Loucy (cell line): ENCODE data around the gene RNF19B.

Source experiments
- H2AFZ ChIP-seq: fragments of 200-600 bp; sonication (generic); 2 replicates; pipeline ENCODE4 v1.6.0; 2016; ENCODE audit warnings: antibody characterized with exemption, mild to moderate bottlenecking, low read length, moderate library complexity
- H3F3A ChIP-seq: fragments of 200-600 bp; 2 replicates; pipeline ENCODE4 v1.6.0; 2016; ENCODE audit warnings: antibody characterized with exemption, low read depth, mild to moderate bottlenecking
- H3K27me3 ChIP-seq: fragments of 200-600 bp; sonication (generic); 2 replicates; pipeline ENCODE4 v1.6.1; 2014; ENCODE audit warnings: low read length, mild to moderate bottlenecking; ENCODE audit not compliant: insufficient read depth, poor library complexity, severe bottlenecking
- H3K36me3 ChIP-seq: fragments of 200-600 bp; sonication (generic); 2 replicates; pipeline ENCODE4 v1.6.1; 2016; ENCODE audit warnings: low read length; ENCODE audit not compliant: insufficient read depth
- H3K4me1 ChIP-seq: fragments of 200-600 bp; sonication (generic); 2 replicates; pipeline ENCODE4 v1.5.1; 2014; ENCODE audit warnings: low read length, mild to moderate bottlenecking; ENCODE audit not compliant: insufficient read depth, poor library complexity, severe bottlenecking
- H3K4me2 ChIP-seq: fragments of 200-600 bp; sonication (generic); 2 replicates; pipeline ENCODE4 v1.6.0; 2014; ENCODE audit warnings: antibody characterized with exemption, low read length, low read depth, mild to moderate bottlenecking; ENCODE audit not compliant: poor library complexity, severe bottlenecking
- H3K4me3 ChIP-seq: fragments of 200-600 bp; sonication (generic); 2 replicates; pipeline ENCODE4 v1.5.1; 2014; ENCODE audit warnings: low read length, mild to moderate bottlenecking, mixed read lengths; ENCODE audit not compliant: poor library complexity, severe bottlenecking
- H3K79me2 ChIP-seq: fragments of 200-600 bp; sonication (generic); 2 replicates; pipeline ENCODE4 v1.6.1; 2014; ENCODE audit warnings: low read length; ENCODE audit not compliant: insufficient read depth
- H3K9ac ChIP-seq: fragments of 200-600 bp; sonication (generic); 2 replicates; pipeline ENCODE4 v1.6.0; 2014; ENCODE audit warnings: mild to moderate bottlenecking, low read depth, low read length, moderate library complexity; ENCODE audit not compliant: poor library complexity, severe bottlenecking
- H3K9me2 ChIP-seq: fragments of 200-600 bp; sonication (generic); replicated peaks from 2 replicates; pipeline ENCODE4 v1.6.1; 2016; ENCODE audit warnings: low read depth, low read length, mixed read lengths
- H3K9me3 ChIP-seq: fragments of 200-600 bp; sonication (generic); 2 replicates; pipeline ENCODE4 v1.6.1; 2014; ENCODE audit warnings: mild to moderate bottlenecking, antibody characterized with exemption, low read length, low read depth; ENCODE audit not compliant: insufficient read depth
- H4K20me1 ChIP-seq: fragments of 200-600 bp; sonication (generic); 2 replicates; pipeline ENCODE4 v1.6.0; 2014; ENCODE audit warnings: antibody characterized with exemption, low read length, mild to moderate bottlenecking; ENCODE audit not compliant: insufficient read depth, poor library complexity, severe bottlenecking
- CTCF ChIP-seq: fragments of 200-600 bp; sonication (generic); conservative IDR thresholded peaks from 2 replicates; pipeline ENCODE4 v1.5.1; 2014; ENCODE audit warnings: mild to moderate bottlenecking, antibody characterized with exemption, low read length
- EZH2phosphoT487 ChIP-seq: fragments of 200-600 bp; IDR thresholded peaks from 2 replicates; pipeline ENCODE4 v1.6.1; 2018; ENCODE audit warnings: antibody characterized with exemption, mild to moderate bottlenecking, moderate library complexity, borderline replicate concordance

The RNF19B gene

GRCh38 chr1:32954168-32954567 lies 10.4 kb downstream of the RNF19B start:
- Histone ChIP-seq H3K4me2 (no peak overlapping the region), H3K27me3 (no peaks in the 10 kb centered on the region), H4K20me1 (no peaks in the 10 kb centered on the region), H3K9me2 (no peaks in the 10 kb centered on the region), H3K9ac (no peak overlapping the region), H2AFZ (no peak overlapping the region), H3K9me3 (no peaks in the 10 kb centered on the region), H3F3A (no peaks in the 10 kb centered on the region; the same call in 1 of the 2 replicates), H3K79me2 (peaks cover 45% of the 10 kb centered on the region), H3K4me3 (no peak overlapping the region), H3K36me3 (no peaks in the 10 kb centered on the region), H3K4me1 (peaks cover 11% of the 10 kb centered on the region)
- no peak for TF ChIP-seq EZH2phosphoT487
- TF ChIP-seq CTCF: no peak

- H3K79me2 ChIP-seq: peaks cover 38% of the 10 kb centered on the region; the same call in 1 of the 2 replicates
- H3K4me2 ChIP-seq: no peak overlapping the region
- TF ChIP-seq CTCF: no peak
- no peak for TF ChIP-seq EZH2phosphoT487
Measured at GRCh38 chr1:32953495-32953894, 11.1 kb downstream of the RNF19B start.

GRCh38 chr1:32949519-32949918 lies 15.1 kb downstream of the RNF19B start:
- peaks cover 11% of the 10 kb centered on the region; the same call in 1 of the 2 replicates for H3K79me2 ChIP-seq
- no peaks in the 10 kb centered on the region for H3F3A ChIP-seq
- no peak overlapping the region for H2AFZ ChIP-seq
- H3K4me1 ChIP-seq: no peaks in the 10 kb centered on the region
- peaks cover 35% of the 10 kb centered on the region; the same call in 1 of the 2 replicates for H3K36me3 ChIP-seq
- TF ChIP-seq CTCF (no peak), EZH2phosphoT487 (no peak)
- no peaks in the 10 kb centered on the region for H4K20me1 ChIP-seq
- no peaks in the 10 kb centered on the region for H3K27me3 ChIP-seq
- H3K4me2 ChIP-seq: no peak overlapping the region
- H3K9me3 ChIP-seq: no peaks in the 10 kb centered on the region
- no peak overlapping the region for H3K9ac ChIP-seq
- no peak overlapping the region for H3K4me3 ChIP-seq
- H3K9me2 ChIP-seq: no peaks in the 10 kb centered on the region

More at GRCh38 chr1:32953495-32953894, 11.1 kb downstream of the RNF19B start:
- Histone ChIP-seq H2AFZ (no peak overlapping the region), H3K9me3 (no peaks in the 10 kb centered on the region), H3K9me2 (no peaks in the 10 kb centered on the region), H4K20me1 (no peaks in the 10 kb centered on the region), H3F3A (no peaks in the 10 kb centered on the region; the same call in 1 of the 2 replicates), H3K9ac (no peak overlapping the region), H3K4me1 (peaks cover 11% of the 10 kb centered on the region), H3K27me3 (no peaks in the 10 kb centered on the region), H3K36me3 (no peaks in the 10 kb centered on the region), H3K4me3 (no peak overlapping the region)
